ENCODE results near the gene RERE. TPM values are rescaled to one million over a fixed set of nuclear protein-coding genes. Genes with fewer than 3 reads are reported as not detected.

Gene RERE
- total RNA-seq, 2 donors from 2014 or later, result 207 to 322 TPM

GRCh38 chr1:8314346-8315280, 502.8 kb downstream of the RERE start:
- H3K4me3 ChIP-seq, result no peak overlapping the region
- H3K36me3 ChIP-seq, result no peaks in the 10 kb centered on the region
- TF ChIP-seq POLR2A (IDR thresholded peaks at IDR 0.05) (no peak), POLR2AphosphoS5 (IDR thresholded peaks at IDR 0.05) (peak; percentile 88), CTCF (IDR thresholded peaks at IDR 0.05) (peak; percentile 81 to 99 (median 96))
- 36% methylated on average over 21 of the region's 21 CpGs for WGBS
- H3K4me1 ChIP-seq (replicated peaks), result peaks cover 12% of the 10 kb centered on the region
- H3K9me3 ChIP-seq, result no peaks in the 10 kb centered on the region
- peak; percentile 86 for DNase-seq (ENCODE audit: low spot score)
- intact Hi-C loops (cut with DNase I), result loop anchor here (2.0 to 10.0 kb wide), 3 partner anchors 180 to 332 kb away; partner anchors contain the start of gene ERRFI1
- peak overlapping the region in 1 of 2 donors; percentile 78 for H3K27ac ChIP-seq
- no peaks in the 10 kb centered on the region for H3K27me3 ChIP-seq (replicated peaks; ENCODE audit: insufficient read depth)

DNA sequence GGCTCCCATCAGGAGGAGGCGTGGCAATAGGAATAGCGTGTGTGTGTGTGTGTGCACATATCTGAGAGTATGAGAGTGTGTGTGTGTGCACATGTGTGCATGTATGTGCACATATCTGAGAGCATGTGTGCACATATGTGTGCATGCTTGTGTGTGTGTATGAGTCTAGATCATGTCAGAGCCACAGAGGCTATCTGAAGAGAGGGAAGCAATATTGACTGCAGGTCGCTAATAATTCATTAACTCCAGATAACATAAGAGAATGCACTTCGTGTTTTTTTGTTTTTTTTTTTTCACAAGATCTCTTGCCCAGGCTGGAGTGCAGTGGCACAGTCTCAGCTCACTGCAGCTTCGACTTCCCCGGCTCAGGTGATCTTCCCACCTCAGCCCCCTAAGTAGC, 504.2 kb downstream of the RERE start:
- no peak for TF ChIP-seq CTCF (IDR thresholded peaks at IDR 0.05)
- TF ChIP-seq POLR2AphosphoS5 (IDR thresholded peaks at IDR 0.05), result peak; percentile 2
- 79% methylated on average over 6 of the region's 6 CpGs for WGBS
- Histone ChIP-seq H3K4me1 (replicated peaks) (peaks cover 12% of the 10 kb centered on the region), H3K4me3 (no peak overlapping the region), H3K27ac (peak overlapping the region; percentile 48 to 78), H3K9me3 (no peaks in the 10 kb centered on the region), H3K36me3 (no peaks in the 10 kb centered on the region), H3K27me3 (replicated peaks; ENCODE audit: insufficient read depth) (no peaks in the 10 kb centered on the region)
- DNase-seq (ENCODE audit: low spot score), result no peak
- intact Hi-C loops (cut with DNase I), result loop anchor here (10.0 kb wide), 1 partner anchor 178 kb away; no protein-coding TSS in a partner anchor

- intact Hi-C loops (cut with DNase I), result loop anchor here (10.0 kb wide), 1 partner anchor 178 kb away; no protein-coding TSS in a partner anchor
- Histone ChIP-seq H3K4me1 (replicated peaks) (peaks cover 12% of the 10 kb centered on the region), H3K9me3 (no peaks in the 10 kb centered on the region), H3K27ac (peak overlapping the region; percentile 48 to 78), H3K27me3 (replicated peaks; ENCODE audit: insufficient read depth) (no peaks in the 10 kb centered on the region), H3K36me3 (no peaks in the 10 kb centered on the region), H3K4me3 (no peak overlapping the region)
- TF ChIP-seq CTCF (IDR thresholded peaks at IDR 0.05) (peak in 1 of 4 experiments; percentile 13), POLR2A (IDR thresholded peaks at IDR 0.05) (no peak), POLR2AphosphoS5 (IDR thresholded peaks at IDR 0.05) (peak; percentile 83)
- 52% methylated on average over 17 of the region's 17 CpGs for WGBS
- DNase-seq (ENCODE audit: low spot score), result peak; percentile 84
These were observed 504.9 kb downstream of the RERE start for GRCh38 chr1:8312235-8313218.

GRCh38 chr1:8311068-8311718, 506.2 kb downstream of the RERE start:
- TF ChIP-seq CTCF (IDR thresholded peaks at IDR 0.05) (no peak), POLR2A (IDR thresholded peaks at IDR 0.05) (no peak), POLR2AphosphoS5 (IDR thresholded peaks at IDR 0.05) (no peak)

More at GRCh38 chr1:8311068-8311718, 506.2 kb downstream of the RERE start:
- H3K36me3 ChIP-seq, result no peaks in the 10 kb centered on the region
- intact Hi-C loops (cut with DNase I), result loop anchor here (10.0 kb wide), 1 partner anchor 176 kb away; no protein-coding TSS in a partner anchor
- no peaks in the 10 kb centered on the region for H3K27me3 ChIP-seq (replicated peaks; ENCODE audit: insufficient read depth)
- H3K9me3 ChIP-seq, result no peaks in the 10 kb centered on the region
- H3K4me1 ChIP-seq (replicated peaks), result peaks cover 12% of the 10 kb centered on the region
- H3K4me3 ChIP-seq, result no peak overlapping the region
- WGBS, result 83% methylated on average over 1 of the region's 1 CpG
- DNase-seq (ENCODE audit: low spot score), result no peak
- H3K27ac ChIP-seq, result peak overlapping the region; percentile 48 to 78
